ENCODE data around the gene CAMKK2.
"Not testable (repeated sequence)": the region's sequence is repeated elsewhere in the genome, so short reads cannot be mapped to it uniquely, and the experiment has no call there.

CAMKK2 gene

GRCh38 chr12:121264135-121264534 lies 32.4 kb downstream of the CAMKK2 start:
- no peak overlapping the region for H3K4me3 ChIP-seq (ENCODE audit: low read depth, low read length)
- DNase-seq (ENCODE audit: low read depth) = no peak
- TF ChIP-seq, protein P1, sequence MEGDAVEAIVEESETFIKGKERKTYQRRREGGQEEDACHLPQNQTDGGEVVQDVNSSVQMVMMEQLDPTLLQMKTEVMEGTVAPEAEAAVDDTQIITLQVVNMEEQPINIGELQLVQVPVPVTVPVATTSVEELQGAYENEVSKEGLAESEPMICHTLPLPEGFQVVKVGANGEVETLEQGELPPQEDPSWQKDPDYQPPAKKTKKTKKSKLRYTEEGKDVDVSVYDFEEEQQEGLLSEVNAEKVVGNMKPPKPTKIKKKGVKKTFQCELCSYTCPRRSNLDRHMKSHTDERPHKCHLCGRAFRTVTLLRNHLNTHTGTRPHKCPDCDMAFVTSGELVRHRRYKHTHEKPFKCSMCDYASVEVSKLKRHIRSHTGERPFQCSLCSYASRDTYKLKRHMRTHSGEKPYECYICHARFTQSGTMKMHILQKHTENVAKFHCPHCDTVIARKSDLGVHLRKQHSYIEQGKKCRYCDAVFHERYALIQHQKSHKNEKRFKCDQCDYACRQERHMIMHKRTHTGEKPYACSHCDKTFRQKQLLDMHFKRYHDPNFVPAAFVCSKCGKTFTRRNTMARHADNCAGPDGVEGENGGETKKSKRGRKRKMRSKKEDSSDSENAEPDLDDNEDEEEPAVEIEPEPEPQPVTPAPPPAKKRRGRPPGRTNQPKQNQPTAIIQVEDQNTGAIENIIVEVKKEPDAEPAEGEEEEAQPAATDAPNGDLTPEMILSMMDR (conservative IDR thresholded peaks at IDR 0.05; ENCODE audit: low read depth, low read length) = no peak

DNA sequence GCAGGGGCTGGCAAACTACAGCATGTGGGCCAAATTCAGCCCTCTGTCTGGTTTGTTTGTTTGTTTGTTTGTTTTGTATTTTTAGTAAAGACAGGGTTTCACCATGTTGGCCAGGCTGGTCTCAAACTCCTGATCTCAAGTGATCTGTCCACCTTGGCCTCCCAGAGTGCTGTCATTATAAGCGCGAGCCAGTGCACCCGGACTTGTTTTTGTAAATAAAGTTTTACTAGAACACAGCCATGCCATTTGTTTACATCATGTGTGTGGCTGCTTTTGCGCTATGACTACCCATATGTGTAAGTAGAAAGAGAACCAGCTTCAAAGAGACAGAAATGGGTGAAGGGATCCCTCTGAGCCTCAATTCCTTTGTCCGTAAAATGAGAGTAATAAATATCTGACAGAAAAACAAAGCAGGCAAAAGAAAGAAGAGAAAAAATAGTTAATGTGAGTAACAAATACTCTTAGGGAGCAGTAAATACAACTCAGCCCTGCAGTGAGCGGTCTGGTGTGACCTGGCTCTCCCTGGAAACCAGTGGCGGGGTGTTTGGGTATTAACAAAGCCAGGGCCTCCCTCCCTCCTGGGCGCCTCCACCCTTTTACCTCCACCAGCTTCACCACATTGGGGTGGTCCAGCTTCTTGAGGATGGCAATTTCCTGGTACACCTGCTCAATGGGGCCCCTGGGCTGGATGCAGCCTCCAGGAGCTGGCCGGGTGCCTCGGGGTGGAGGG lies 33.1 kb downstream of the CAMKK2 start:
- no peak for DNase-seq (ENCODE audit: low read depth)
- TF ChIP-seq, protein P1 (conservative IDR thresholded peaks at IDR 0.05; ENCODE audit: low read depth, low read length) = no peak
- H3K4me3 ChIP-seq (ENCODE audit: low read depth, low read length) = no peak overlapping the region

GRCh38 chr12:121261398-121261797 lies 35.1 kb downstream of the CAMKK2 start:
- no peak overlapping the region for H3K4me3 ChIP-seq (ENCODE audit: low read depth, low read length)
- TF ChIP-seq, protein P1 (conservative IDR thresholded peaks at IDR 0.05; ENCODE audit: low read depth, low read length) = no peak
- DNase-seq (ENCODE audit: low read depth) = no peak

DNA sequence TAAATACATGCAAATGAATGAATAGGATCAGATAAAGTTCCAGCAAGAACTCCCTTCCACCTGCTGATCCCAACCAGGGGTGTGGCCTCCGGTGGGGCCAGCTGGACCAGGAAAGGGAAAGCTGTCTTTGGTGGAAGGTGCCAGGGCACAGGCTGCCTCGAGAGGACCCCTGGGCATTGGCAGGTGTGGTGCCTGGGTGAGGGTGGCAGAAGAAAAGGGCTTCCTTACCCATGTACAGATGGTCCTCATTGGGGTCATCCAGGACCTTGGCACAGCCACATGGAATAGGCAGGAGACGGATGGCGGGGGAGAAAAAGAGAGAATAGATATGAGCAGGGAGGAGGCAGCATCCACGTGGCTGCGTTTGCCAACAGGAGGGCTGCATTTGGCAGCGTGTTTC lies 36.4 kb downstream of the CAMKK2 start:
- TF ChIP-seq, protein P1 (conservative IDR thresholded peaks at IDR 0.05; ENCODE audit: low read depth, low read length) = no peak
- DNase-seq (ENCODE audit: low read depth) = no peak
- no peak overlapping the region for H3K4me3 ChIP-seq (ENCODE audit: low read depth, low read length)

GRCh38 chr12:121259074-121259473 lies 37.4 kb downstream of the CAMKK2 start:
- no peak overlapping the region for H3K4me3 ChIP-seq (ENCODE audit: low read depth, low read length)
- no peak for DNase-seq (ENCODE audit: low read depth)
- TF ChIP-seq, protein P1 (conservative IDR thresholded peaks at IDR 0.05; ENCODE audit: low read depth, low read length) = no peak

- H3K4me3 ChIP-seq (ENCODE audit: low read depth, low read length) = not testable (repeated sequence)
Observed at GRCh38 chr12:121257704-121258449, 38.6 kb downstream of the CAMKK2 start.

DNA sequence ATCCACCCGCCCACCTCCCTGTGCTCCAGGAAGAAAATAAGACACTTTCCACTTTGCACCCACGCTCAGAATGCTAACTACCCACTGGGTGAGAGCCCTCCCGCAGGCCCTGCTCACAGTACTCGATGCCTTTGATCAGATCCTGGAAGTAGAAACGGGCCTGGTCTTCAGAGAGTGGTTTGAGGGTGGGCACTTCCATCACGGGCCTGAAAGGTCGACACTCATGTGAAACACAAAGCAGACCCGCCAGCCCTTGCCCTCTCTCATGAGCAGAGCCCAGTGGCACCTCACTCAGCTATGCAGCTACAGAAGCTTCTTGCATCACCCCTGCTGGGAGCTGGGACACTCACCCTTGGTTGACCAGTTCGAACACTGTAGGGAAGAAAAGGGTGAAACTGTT lies 41.1 kb downstream of the CAMKK2 start:
- DNase-seq (ENCODE audit: low read depth) = no peak
- H3K4me3 ChIP-seq (ENCODE audit: low read depth, low read length) = no peak overlapping the region
- TF ChIP-seq, protein P1 (conservative IDR thresholded peaks at IDR 0.05; ENCODE audit: low read depth, low read length) = no peak

More at GRCh38 chr12:121257704-121258449, 38.6 kb downstream of the CAMKK2 start:
- DNase-seq (ENCODE audit: low read depth) = not testable (repeated sequence)
